Astrocyte (in vitro differentiated cells and primary cell): ENCODE data around the gene LACRT. TPM values are rescaled to one million over a fixed set of nuclear protein-coding genes. Genes with fewer than 3 reads are reported as not detected.

Source experiments
- DNase-seq: peaks from one replicate; pipeline ENCODE4 v3.0.0-alpha.2; 2010; ENCODE audit warnings: low read depth
- FAIRE-seq: peaks from 2 replicates; lab custom pipeline; 2011; peaks lifted over from hg19 to GRCh38; lab: Jason Lieb, UNC
- H2AFZ ChIP-seq: 2 replicates; pipeline ENCODE4 v1.6.0; 2012; ENCODE audit warnings: low read depth, low read length, inconsistent platforms
- H3K27ac ChIP-seq: 2 replicates; pipeline ENCODE4 v1.5.1; 2011; ENCODE audit warnings: low read depth, low read length, inconsistent platforms
- H3K27me3 ChIP-seq: 2 replicates; pipeline ENCODE4 v1.6.0; 2011; ENCODE audit warnings: low read length, inconsistent platforms; ENCODE audit not compliant: insufficient read depth
- H3K36me3 ChIP-seq: 2 replicates; pipeline ENCODE4 v1.5.1; 2011; ENCODE audit warnings: low read length, inconsistent platforms; ENCODE audit not compliant: insufficient read depth
- H3K4me1 ChIP-seq: 2 replicates; pipeline ENCODE4 v1.5.1; 2011; ENCODE audit warnings: low read length, inconsistent platforms; ENCODE audit not compliant: insufficient read depth
- H3K4me2 ChIP-seq: 2 replicates; pipeline ENCODE4 v1.6.0; 2012; ENCODE audit warnings: low read length, inconsistent platforms
- H3K4me3 ChIP-seq: 2 replicates; pipeline ENCODE4 v1.5.1; 2011; ENCODE audit warnings: low read depth, mild to moderate bottlenecking, low read length, inconsistent platforms; ENCODE audit not compliant: insufficient read depth
- H3K79me2 ChIP-seq: 2 replicates; pipeline ENCODE4 v1.6.0; 2012; ENCODE audit warnings: mild to moderate bottlenecking, low read length, inconsistent platforms; ENCODE audit not compliant: insufficient read depth
- H3K9ac ChIP-seq: 2 replicates; pipeline ENCODE4 v1.6.0; 2012; ENCODE audit warnings: mild to moderate bottlenecking, low read length, inconsistent platforms
- H3K9me3 ChIP-seq: 2 replicates; pipeline ENCODE4 v1.5.1; 2012; ENCODE audit warnings: low read depth, mild to moderate bottlenecking, low read length, inconsistent platforms; ENCODE audit not compliant: insufficient read depth
- H4K20me1 ChIP-seq: 2 replicates; pipeline ENCODE4 v1.6.0; 2012; ENCODE audit warnings: low read length, inconsistent platforms; ENCODE audit not compliant: insufficient read depth
- H3K27ac Mint-ChIP-seq: one replicate; pipeline ENCODE4 v1.8.0; 2021; ENCODE audit warnings: mild to moderate bottlenecking, mixed read lengths; ENCODE audit not compliant: unreplicated experiment
- H3K27me3 Mint-ChIP-seq: one replicate; pipeline ENCODE4 v1.8.0; 2021; ENCODE audit warnings: low read depth, mixed read lengths; ENCODE audit not compliant: unreplicated experiment
- H3K36me3 Mint-ChIP-seq: one replicate; pipeline ENCODE4 v1.8.0; 2021; ENCODE audit warnings: low read depth, mixed read lengths; ENCODE audit not compliant: unreplicated experiment
- H3K4me1 Mint-ChIP-seq: one replicate; pipeline ENCODE4 v1.8.0; 2021; ENCODE audit warnings: low read depth, mixed read lengths; ENCODE audit not compliant: unreplicated experiment
- H3K4me3 Mint-ChIP-seq: one replicate; pipeline ENCODE4 v1.8.0; 2021; ENCODE audit warnings: mild to moderate bottlenecking, moderate library complexity, mixed read lengths; ENCODE audit not compliant: unreplicated experiment
- H3K9me3 Mint-ChIP-seq: one replicate; pipeline ENCODE4 v1.8.0; 2021; ENCODE audit warnings: mild to moderate bottlenecking, mixed read lengths; ENCODE audit not compliant: unreplicated experiment
- EZH2 ChIP-seq: IDR thresholded peaks from 2 replicates; pipeline ENCODE4 v1.6.1; 2012; ENCODE audit warnings: mild to moderate bottlenecking, low read length, inconsistent platforms; ENCODE audit not compliant: insufficient read depth
- total RNA-seq: library from RNA; stranded (reverse); gene quantifications from 2 replicates; pipeline ENCODE4 v1.2.1, GENCODE V29; 2021
- TF ChIP-seq, protein P1 (sequence below): IDR thresholded peaks from 2 replicates; pipeline ENCODE4 v1.5.1; 2011; ENCODE audit warnings: low read depth, mild to moderate bottlenecking, inconsistent platforms, low read length, moderate library complexity; ENCODE audit not compliant: insufficient read depth

LACRT gene
- total RNA-seq, 1 donor from 2014 or later, result not detected

DNA sequence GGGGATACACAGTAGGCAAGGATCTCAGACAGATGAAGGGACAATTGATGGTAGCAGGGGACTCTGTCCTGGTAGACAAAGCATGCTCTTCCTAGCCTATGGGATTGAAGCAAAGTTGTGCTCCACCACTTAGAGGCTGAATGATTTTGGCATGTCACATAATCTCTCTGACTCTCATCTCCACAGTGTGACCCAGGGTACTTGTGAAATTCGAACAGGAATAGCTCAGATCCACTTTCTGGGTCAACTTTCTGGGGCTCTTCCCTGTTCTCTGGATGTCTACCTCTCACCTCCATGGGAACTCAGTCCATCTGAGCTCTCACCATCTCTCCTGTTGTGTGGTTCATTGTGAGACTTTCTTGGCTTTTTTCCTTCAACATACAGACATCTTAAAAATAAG lies 15.1 kb upstream of the LACRT start:
- FAIRE-seq, result no peak
- no peak overlapping the region for H3K4me2 ChIP-seq
- no peak overlapping the region for H3K4me3 ChIP-seq
- DNase-seq, result no peak
- no peak overlapping the region for H3K4me3 Mint-ChIP-seq
- no peak overlapping the region for H3K27ac Mint-ChIP-seq
- H3K4me1 ChIP-seq, result no peaks in the 10 kb centered on the region
- H3K9me3 Mint-ChIP-seq, result peaks cover 2% of the 10 kb centered on the region
- no peaks in the 10 kb centered on the region for H3K36me3 Mint-ChIP-seq
- no peaks in the 10 kb centered on the region for H4K20me1 ChIP-seq
- no peaks in the 10 kb centered on the region for H3K9me3 ChIP-seq
- no peaks in the 10 kb centered on the region for H3K36me3 ChIP-seq
- peaks cover 5% of the 10 kb centered on the region for H3K27me3 ChIP-seq
- H3K79me2 ChIP-seq, result no peaks in the 10 kb centered on the region
- H3K9ac ChIP-seq, result no peak overlapping the region
- peaks cover 36% of the 10 kb centered on the region for H3K27me3 Mint-ChIP-seq
- H2AFZ ChIP-seq, result no peak overlapping the region
- H3K4me1 Mint-ChIP-seq, result no peaks in the 10 kb centered on the region
- TF ChIP-seq, protein P1, sequence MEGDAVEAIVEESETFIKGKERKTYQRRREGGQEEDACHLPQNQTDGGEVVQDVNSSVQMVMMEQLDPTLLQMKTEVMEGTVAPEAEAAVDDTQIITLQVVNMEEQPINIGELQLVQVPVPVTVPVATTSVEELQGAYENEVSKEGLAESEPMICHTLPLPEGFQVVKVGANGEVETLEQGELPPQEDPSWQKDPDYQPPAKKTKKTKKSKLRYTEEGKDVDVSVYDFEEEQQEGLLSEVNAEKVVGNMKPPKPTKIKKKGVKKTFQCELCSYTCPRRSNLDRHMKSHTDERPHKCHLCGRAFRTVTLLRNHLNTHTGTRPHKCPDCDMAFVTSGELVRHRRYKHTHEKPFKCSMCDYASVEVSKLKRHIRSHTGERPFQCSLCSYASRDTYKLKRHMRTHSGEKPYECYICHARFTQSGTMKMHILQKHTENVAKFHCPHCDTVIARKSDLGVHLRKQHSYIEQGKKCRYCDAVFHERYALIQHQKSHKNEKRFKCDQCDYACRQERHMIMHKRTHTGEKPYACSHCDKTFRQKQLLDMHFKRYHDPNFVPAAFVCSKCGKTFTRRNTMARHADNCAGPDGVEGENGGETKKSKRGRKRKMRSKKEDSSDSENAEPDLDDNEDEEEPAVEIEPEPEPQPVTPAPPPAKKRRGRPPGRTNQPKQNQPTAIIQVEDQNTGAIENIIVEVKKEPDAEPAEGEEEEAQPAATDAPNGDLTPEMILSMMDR, result no peak
- no peak for TF ChIP-seq EZH2
- no peak overlapping the region for H3K27ac ChIP-seq

DNA sequence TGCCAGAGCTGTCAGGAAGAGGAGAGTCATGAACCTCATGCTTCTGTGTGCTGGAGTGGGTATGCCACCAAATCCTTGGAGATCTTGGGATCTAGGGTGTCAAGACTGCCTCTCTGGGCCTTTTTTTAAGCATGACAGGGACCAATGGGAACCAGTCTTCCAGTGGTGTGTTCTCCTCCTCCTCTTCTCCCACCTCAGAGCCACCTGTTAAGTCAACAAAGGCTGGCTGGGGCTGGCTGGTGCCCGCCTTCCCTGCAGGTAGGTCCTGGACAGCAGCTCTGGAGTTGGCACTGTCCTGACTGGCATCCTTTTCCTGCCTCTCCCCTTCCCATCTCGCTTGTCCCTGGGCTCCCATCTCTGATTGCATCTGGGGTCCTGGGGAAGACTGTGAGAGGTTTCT lies 13.6 kb upstream of the LACRT start, which contains the start of gene DCD:
Gene DCD (minus strand): TSS at position 101 of the 400 bp plus-strand sequence. CDS start 62 bp downstream, at position 39.
- no peak for TF ChIP-seq EZH2
- TF ChIP-seq, protein P1, result no peak
- H3K4me1 Mint-ChIP-seq, result no peaks in the 10 kb centered on the region
- Histone ChIP-seq H3K27ac (no peak within 1 kb of the TSS), H3K9ac (no peak within 1 kb of the TSS), H3K9me3 (no peaks in the 10 kb centered on the region), H4K20me1 (no peaks in the 10 kb centered on the region), H3K79me2 (no peaks in the 10 kb centered on the region), H3K27me3 (peaks cover 5% of the 10 kb centered on the region), H3K4me3 (no peak within 1 kb of the TSS), H3K4me2 (no peak within 1 kb of the TSS), H2AFZ (no peak within 1 kb of the TSS), H3K4me1 (no peaks in the 10 kb centered on the region), H3K36me3 (no peaks in the 10 kb centered on the region)
- no peaks in the 10 kb centered on the region for H3K36me3 Mint-ChIP-seq
- no peak for FAIRE-seq
- peaks cover 2% of the 10 kb centered on the region for H3K9me3 Mint-ChIP-seq
- no peak for DNase-seq
- H3K4me3 Mint-ChIP-seq, result no peak within 1 kb of the TSS
- H3K27me3 Mint-ChIP-seq, result peaks cover 46% of the 10 kb centered on the region
- H3K27ac Mint-ChIP-seq, result no peak within 1 kb of the TSS

DNA sequence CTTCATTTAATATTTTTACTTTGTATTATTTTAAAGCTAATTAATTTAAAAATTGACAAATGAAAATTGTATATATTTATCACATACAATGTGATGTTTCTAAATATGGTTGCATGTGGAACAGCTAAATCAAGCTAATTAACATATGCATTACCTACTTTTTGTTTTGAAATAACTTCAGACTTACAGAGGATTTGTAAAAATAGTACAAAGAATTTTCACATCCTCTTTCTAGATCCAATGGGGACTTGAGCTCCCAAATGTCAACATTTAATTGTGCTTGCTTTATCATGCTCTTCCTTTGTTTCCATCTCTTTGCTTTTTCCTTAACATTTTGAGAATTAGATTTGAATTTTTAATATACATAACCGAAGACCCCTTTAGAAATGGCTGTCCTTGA lies 6.9 kb upstream of the LACRT start:
- Histone ChIP-seq H3K4me3 (no peak overlapping the region), H2AFZ (no peak overlapping the region), H3K9me3 (peaks cover 2% of the 10 kb centered on the region), H3K4me1 (no peaks in the 10 kb centered on the region), H3K27ac (no peak overlapping the region), H3K4me2 (no peak overlapping the region), H3K79me2 (no peaks in the 10 kb centered on the region), H4K20me1 (no peaks in the 10 kb centered on the region), H3K9ac (no peak overlapping the region), H3K27me3 (peaks cover under 1% of the 10 kb centered on the region), H3K36me3 (no peaks in the 10 kb centered on the region)
- FAIRE-seq (no peak), DNase-seq (no peak)
- H3K4me3 Mint-ChIP-seq, result no peak overlapping the region
- no peaks in the 10 kb centered on the region for H3K4me1 Mint-ChIP-seq
- peaks cover 35% of the 10 kb centered on the region for H3K27me3 Mint-ChIP-seq
- TF ChIP-seq EZH2, result no peak
- TF ChIP-seq, protein P1, result no peak
- H3K36me3 Mint-ChIP-seq, result no peaks in the 10 kb centered on the region
- H3K27ac Mint-ChIP-seq, result no peak overlapping the region
- H3K9me3 Mint-ChIP-seq, result peaks cover 7% of the 10 kb centered on the region
